HG03103 (cell line): ENCODE results near the gene FBXO31.

Source experiments
- ATAC-seq: cut with Tn5 transposase; IDR thresholded peaks from one replicate; pipeline ENCODE4 v1.9.1; 2021; ENCODE audit warnings: low read depth; ENCODE audit not compliant: unreplicated experiment

The FBXO31 gene

GRCh38 chr16:87330646-87331045 is 52.9 kb downstream of the FBXO31 start:
- ATAC-seq = no peak

GRCh38 chr16:87330257-87330624 is 53.3 kb downstream of the FBXO31 start:
- ATAC-seq = no peak

- no peak for ATAC-seq
These were observed 53.9 kb downstream of the FBXO31 start for GRCh38 chr16:87329436-87330256.

GRCh38 chr16:87328846-87329245 is 54.7 kb downstream of the FBXO31 start:
- no peak for ATAC-seq

- ATAC-seq = no peak
These were observed 55.6 kb downstream of the FBXO31 start for GRCh38 chr16:87327798-87328495.

GRCh38 chr16:87326151-87326571 is 57.4 kb downstream of the FBXO31 start:
- no peak for ATAC-seq

GRCh38 chr16:87325423-87325858 is 58.1 kb downstream of the FBXO31 start:
- no peak for ATAC-seq

- ATAC-seq = no peak
These were observed 58.9 kb downstream of the FBXO31 start for GRCh38 chr16:87324411-87325275.

- ATAC-seq = no peak
These were observed 59.7 kb downstream of the FBXO31 start for GRCh38 chr16:87323727-87324410.

- ATAC-seq = no peak
These were observed 60.5 kb downstream of the FBXO31 start for GRCh38 chr16:87322833-87323726.

GRCh38 chr16:87322360-87322759 is 61.2 kb downstream of the FBXO31 start:
- no peak for ATAC-seq

GRCh38 chr16:87321336-87322107 is 62.1 kb downstream of the FBXO31 start:
- ATAC-seq = no peak

GRCh38 chr16:87320510-87321227 is 62.9 kb downstream of the FBXO31 start:
- ATAC-seq = no peak

- ATAC-seq = no peak
These were observed 63.5 kb downstream of the FBXO31 start for GRCh38 chr16:87319997-87320491.

- ATAC-seq = no peak
These were observed 64.6 kb downstream of the FBXO31 start for GRCh38 chr16:87319011-87319410.

- no peak for ATAC-seq
These were observed 65.6 kb downstream of the FBXO31 start for GRCh38 chr16:87317750-87318644.
